OCI-LY1 (cell line): ENCODE measurements around the gene SDHC.

Experiments
- H2AFZ ChIP-seq: fragments of 200-600 bp; sonication (generic), shearing (Covaris generic); 2 replicates; pipeline ENCODE4 v1.6.0; 2014; ENCODE audit warnings: antibody characterized with exemption, mild to moderate bottlenecking, low read length
- H3F3A ChIP-seq: fragments of 200-600 bp; sonication (generic), shearing (Covaris generic); 2 replicates; pipeline ENCODE4 v1.6.0; 2014; ENCODE audit warnings: mild to moderate bottlenecking, antibody characterized with exemption, low read length, moderate library complexity; ENCODE audit not compliant: insufficient read depth
- H3K27ac ChIP-seq: fragments of 200-600 bp; sonication (generic); 2 replicates; pipeline ENCODE4 v1.5.1; 2014; ENCODE audit warnings: low read length, mixed run types, mild to moderate bottlenecking, low read depth; ENCODE audit not compliant: poor library complexity, severe bottlenecking
- H3K27me3 ChIP-seq: fragments of 200-600 bp; sonication (generic); 2 replicates; pipeline ENCODE4 v1.6.0; 2014; ENCODE audit warnings: antibody characterized with exemption, mild to moderate bottlenecking, low read length, moderate library complexity; ENCODE audit not compliant: insufficient read depth
- H3K36me3 ChIP-seq: fragments of 200-600 bp; sonication (generic); 2 replicates; pipeline ENCODE4 v1.6.1; 2014; ENCODE audit warnings: mild to moderate bottlenecking, antibody characterized with exemption, low read length, moderate library complexity, mixed read lengths; ENCODE audit not compliant: insufficient read depth
- H3K4me1 ChIP-seq: fragments of 200-600 bp; sonication (generic); 2 replicates; pipeline ENCODE4 v1.5.1; 2014; ENCODE audit warnings: mild to moderate bottlenecking, low read length, moderate library complexity; ENCODE audit not compliant: insufficient read depth, severe bottlenecking
- H3K4me2 ChIP-seq: fragments of 200-600 bp; sonication (generic), shearing (Covaris generic); 2 replicates; pipeline ENCODE4 v1.6.1; 2014; ENCODE audit warnings: low read length
- H3K4me3 ChIP-seq: fragments of 200-600 bp; sonication (generic); 2 replicates; pipeline ENCODE4 v1.5.1; 2014; ENCODE audit warnings: low read length, low read depth, mild to moderate bottlenecking, mixed read lengths; ENCODE audit not compliant: poor library complexity, severe bottlenecking
- H3K79me2 ChIP-seq: fragments of 200-600 bp; shearing (Covaris generic); 2 replicates; pipeline ENCODE4 v1.6.1; 2016; ENCODE audit warnings: mixed run types, low read length, mixed read lengths; ENCODE audit not compliant: insufficient read depth
- H3K9ac ChIP-seq: fragments of 200-600 bp; sonication (generic), shearing (Covaris generic); 2 replicates; pipeline ENCODE4 v1.6.1; 2014; ENCODE audit warnings: mild to moderate bottlenecking, low read length, mixed read lengths
- H3K9me2 ChIP-seq: fragments of 200-600 bp; sonication (generic), shearing (Covaris generic); 2 replicates; pipeline ENCODE4 v1.6.1; 2014; ENCODE audit warnings: low read depth, mild to moderate bottlenecking, low read length, mixed read lengths
- H3K9me3 ChIP-seq: fragments of 200-600 bp; shearing (Covaris generic); 2 replicates; pipeline ENCODE4 v1.6.1; 2014; ENCODE audit warnings: low read length, mixed read lengths
- H4K20me1 ChIP-seq: fragments of 200-600 bp; sonication (generic), shearing (Covaris generic); 2 replicates; pipeline ENCODE4 v1.6.0; 2016; ENCODE audit warnings: mild to moderate bottlenecking, low read length; ENCODE audit not compliant: insufficient read depth
- CTCF ChIP-seq: fragments of 200-600 bp; sonication (generic), shearing (Covaris generic); IDR thresholded peaks from 2 replicates; pipeline ENCODE4 v1.5.1; 2017; ENCODE audit warnings: mild to moderate bottlenecking, antibody characterized with exemption, low read length, moderate library complexity, mixed read lengths
- EZH2 ChIP-seq: fragments of 200-600 bp; sonication (generic), shearing (Covaris generic); IDR thresholded peaks from 2 replicates; pipeline ENCODE4 v1.8.0; 2017; ENCODE audit warnings: borderline replicate concordance, mixed run types, mild to moderate bottlenecking, antibody characterized with exemption, low read length, moderate library complexity, mixed read lengths

SDHC gene

GRCh38 chr1:161359291-161359690 is 45.1 kb downstream of the SDHC start:
- Histone ChIP-seq H3K9ac (no peak overlapping the region), H4K20me1 (no peaks in the 10 kb centered on the region), H3K4me1 (no peaks in the 10 kb centered on the region), H3K9me2 (no peaks in the 10 kb centered on the region), H3K79me2 (no peaks in the 10 kb centered on the region), H3K9me3 (no peaks in the 10 kb centered on the region), H3K4me3 (no peak overlapping the region), H3F3A (no peaks in the 10 kb centered on the region), H3K27ac (no peak overlapping the region), H2AFZ (no peak overlapping the region), H3K4me2 (no peak overlapping the region), H3K36me3 (peaks cover 18% of the 10 kb centered on the region), H3K27me3 (no peaks in the 10 kb centered on the region)
- TF ChIP-seq CTCF (no peak), EZH2 (no peak)

- Histone ChIP-seq H3K4me3 (no peak overlapping the region), H3K27me3 (no peaks in the 10 kb centered on the region), H3K9ac (no peak overlapping the region), H3K4me1 (peaks cover 5% of the 10 kb centered on the region), H3F3A (no peaks in the 10 kb centered on the region), H2AFZ (no peak overlapping the region), H3K27ac (no peak overlapping the region), H3K4me2 (no peak overlapping the region), H3K36me3 (peaks cover 13% of the 10 kb centered on the region), H3K9me2 (no peaks in the 10 kb centered on the region), H4K20me1 (no peaks in the 10 kb centered on the region), H3K79me2 (no peaks in the 10 kb centered on the region), H3K9me3 (no peaks in the 10 kb centered on the region)
- TF ChIP-seq CTCF (no peak), EZH2 (no peak)
These were observed 50.2 kb downstream of the SDHC start for GRCh38 chr1:161364332-161364731.

- no peak overlapping the region for H3K27ac ChIP-seq
- H3K4me1 ChIP-seq = peaks cover 5% of the 10 kb centered on the region
- H3K4me3 ChIP-seq = no peak overlapping the region
- no peaks in the 10 kb centered on the region for H3K79me2 ChIP-seq
- H3F3A ChIP-seq = no peaks in the 10 kb centered on the region
- H3K9me2 ChIP-seq = no peaks in the 10 kb centered on the region
- no peak overlapping the region for H3K9ac ChIP-seq
- no peaks in the 10 kb centered on the region for H3K27me3 ChIP-seq
- H4K20me1 ChIP-seq = no peaks in the 10 kb centered on the region
- H3K4me2 ChIP-seq = no peak overlapping the region
- H3K36me3 ChIP-seq = peaks cover 13% of the 10 kb centered on the region
- no peaks in the 10 kb centered on the region for H3K9me3 ChIP-seq
- no peak overlapping the region for H2AFZ ChIP-seq
- no peak for TF ChIP-seq CTCF
- no peak for TF ChIP-seq EZH2
These were observed 51.0 kb downstream of the SDHC start for GRCh38 chr1:161365207-161365606.
